HCT116 (cell line): ENCODE data around the gene ANKRD2. TPM values are rescaled to one million over a fixed set of nuclear protein-coding genes. Genes with fewer than 3 reads are reported as not detected.

Experiments used
- ATAC-seq: fragments of 200-7000 bp; cut with Tn5 transposase; 2 replicates; pipeline ENCODE4 v1.9.1; 2020; ENCODE audit warnings: mild to moderate bottlenecking, moderate library complexity
- BruUV-seq: library from RNA; stranded (reverse); fragments of 400-500 nt; replicated peaks from 2 replicates; lab custom pipeline; 2021; lab: Mats Ljungman, UMichigan
- CTCF ChIA-PET: fragments of 300-600 bp; sonication (Branson Sonifier 250); formaldehyde crosslinking; loops from one replicate; lab custom pipeline; 2021; ENCODE audit warnings: antibody characterized with exemption; lab: Charles Lee
- POLR2A ChIA-PET: fragments of 300-600, 350-600 bp; sonication (Branson Sonifier 250); formaldehyde crosslinking; loops from one replicate; lab custom pipeline; 2021; ENCODE audit warnings: antibody characterized with exemption; lab: Charles Lee
- RAD21 ChIA-PET, 2 experiments: fragments of 300-600 bp; sonication (Branson Sonifier 250); formaldehyde crosslinking; loops; one replicate each; lab custom pipeline; 2023; ENCODE audit warnings: low total read pairs in 2 of 2; ENCODE audit not compliant: uncharacterized antibody in 2 of 2, unreplicated experiment in 2 of 2, low non-redundant PET in 1 of 2; lab: Charles Lee
- DNase-seq: peaks from one replicate; pipeline ENCODE4 v3.0.0-alpha.2; 2010; ENCODE audit warnings: low read depth, low spot score
- H2AFZ ChIP-seq: fragments of 200-600 bp; shearing (Covaris generic), sonication (generic); 2 replicates; pipeline ENCODE4 v1.6.1; 2017; ENCODE audit warnings: low read depth, mixed run types, mixed read lengths, antibody characterized with exemption, low read length; ENCODE audit not compliant: poor library complexity, severe bottlenecking
- H3K27ac ChIP-seq: 2 replicates; pipeline ENCODE4 v1.5.1; 2012; ENCODE audit warnings: low read depth, low read length
- H3K27me3 ChIP-seq: fragments of 200-600 bp; sonication (generic); 2 replicates; pipeline ENCODE4 v1.6.1; 2016; ENCODE audit warnings: mixed run types, low read length, mixed read lengths; ENCODE audit not compliant: insufficient read depth
- H3K36me3 ChIP-seq, 2 experiments: fragments of 200-500 bp in 1 of 2; fragments of 200-600 bp in 1 of 2; sonication (Bioruptor generic) in 1 of 2; sonication (generic) in 1 of 2; 2 replicates each; pipeline versions ENCODE4 v1.5.1 to v1.6.1; 2014 to 2016; ENCODE audit warnings: low read length in 2 of 2, inconsistent platforms in 1 of 2, mixed read lengths in 1 of 2, mixed run types in 1 of 2; ENCODE audit not compliant: insufficient read depth in 2 of 2, control insufficient read depth in 1 of 2
- H3K4me1 ChIP-seq, 2 experiments: fragments of 200-600 bp in 1 of 2; sonication (generic) in 1 of 2; 2 replicates each; pipeline versions ENCODE4 v1.5.1 to v1.6.1; 2012 to 2017; ENCODE audit warnings: low read length in 2 of 2, inconsistent platforms in 1 of 2, mild to moderate bottlenecking in 1 of 2, mixed read lengths in 1 of 2, mixed run types in 1 of 2, moderate library complexity in 1 of 2; ENCODE audit not compliant: insufficient read depth in 2 of 2, control insufficient read depth in 1 of 2
- H3K4me2 ChIP-seq: fragments of 200-600 bp; sonication (generic); 2 replicates; pipeline ENCODE4 v1.6.1; 2017; ENCODE audit warnings: mixed run types, low read length, mixed read lengths
- H3K4me3 ChIP-seq, 2 experiments: fragments of 200-600 bp in 1 of 2; sonication (generic) in 1 of 2; replicated peaks in 1 of 2; 2 replicates each; pipeline ENCODE4 v1.5.1; 2011 to 2016; ENCODE audit warnings: low read length in 2 of 2, control low read depth in 1 of 2, low read depth in 1 of 2, mild to moderate bottlenecking in 1 of 2, mixed read lengths in 1 of 2, mixed run types in 1 of 2
- H3K79me2 ChIP-seq: fragments of 200-600 bp; sonication (generic); 2 replicates; pipeline ENCODE4 v1.6.1; 2017; ENCODE audit warnings: mild to moderate bottlenecking, mixed run types, low read length, moderate library complexity, mixed read lengths; ENCODE audit not compliant: insufficient read depth
- H3K9ac ChIP-seq: fragments of 200-600 bp; sonication (generic); 2 replicates; pipeline ENCODE4 v1.6.1; 2016; ENCODE audit warnings: low read length, mixed read lengths
- H3K9me2 ChIP-seq: fragments of 200-600 bp; sonication (generic), shearing (Covaris generic); 2 replicates; pipeline ENCODE4 v1.6.1; 2017; ENCODE audit warnings: mixed run types, mild to moderate bottlenecking, moderate library complexity; ENCODE audit not compliant: insufficient read depth
- H3K9me3 ChIP-seq, 2 experiments: fragments of 200-500 bp in 1 of 2; fragments of 200-600 bp in 1 of 2; sonication (Bioruptor generic) in 1 of 2; sonication (generic) in 1 of 2; 2 replicates each; pipeline ENCODE4 v1.6.1; 2014 to 2017; ENCODE audit warnings: low read length in 2 of 2, mixed read lengths in 2 of 2, inconsistent platforms in 1 of 2, low read depth in 1 of 2, mild to moderate bottlenecking in 1 of 2, mixed run types in 1 of 2, moderate library complexity in 1 of 2; ENCODE audit not compliant: control insufficient read depth in 1 of 2, insufficient read depth in 1 of 2
- H4K20me1 ChIP-seq: fragments of 200-600 bp; sonication (generic), shearing (Covaris generic); 2 replicates; pipeline ENCODE4 v1.6.1; 2017; ENCODE audit warnings: mixed run types, mild to moderate bottlenecking, moderate library complexity; ENCODE audit not compliant: insufficient read depth
- CEBPB ChIP-seq: IDR thresholded peaks from 2 replicates; pipeline ENCODE4 v1.6.1; 2012; ENCODE audit warnings: low read depth
- ELF1 ChIP-seq: IDR thresholded peaks from 2 replicates; pipeline ENCODE4 v1.6.1; 2012; ENCODE audit warnings: low read depth, borderline replicate concordance
- EZH2 ChIP-seq: fragments of 200-600 bp; sonication (generic); IDR thresholded peaks from 2 replicates; pipeline ENCODE4 v1.6.1; 2017; ENCODE audit warnings: antibody characterized with exemption, mixed run types
- FOSL1 ChIP-seq: IDR thresholded peaks from 2 replicates; pipeline ENCODE4 v1.6.1; 2012; ENCODE audit warnings: low read depth
- JUND ChIP-seq: IDR thresholded peaks from 2 replicates; pipeline ENCODE4 v1.6.1; 2012
- RAD21 ChIP-seq: IDR thresholded peaks from 2 replicates; pipeline ENCODE4 v1.6.1; 2012; ENCODE audit warnings: low read depth, mild to moderate bottlenecking
- REST ChIP-seq: IDR thresholded peaks from 2 replicates; pipeline ENCODE4 v1.6.1; 2012; ENCODE audit warnings: low read depth
- SRF ChIP-seq: IDR thresholded peaks from 2 replicates; pipeline ENCODE4 v1.6.1; 2012; ENCODE audit warnings: low read depth
- TCF7L2 ChIP-seq: IDR thresholded peaks from 2 replicates; pipeline ENCODE4 v1.7.0; 2011; ENCODE audit warnings: borderline replicate concordance, inconsistent platforms; ENCODE audit not compliant: insufficient read depth, insufficient read length; ENCODE audit errors: extremely low read depth
- ZNF274 ChIP-seq: fragments of 200-500 bp; sonication (Bioruptor generic); IDR thresholded peaks from 2 replicates; pipeline ENCODE4 v1.6.1; 2014; ENCODE audit warnings: mild to moderate bottlenecking, low read depth, low read length, inconsistent platforms
- intact Hi-C: fragments of 100-400 bp; cut with micrococcal nuclease; formaldehyde crosslinking; loops from 2 replicates; pipeline ENCODE4 v1.10.0; 2022
- total RNA-seq: library from RNA; stranded (reverse); gene quantifications from one replicate; pipeline ENCODE4 v1.2.1, GENCODE V29; 2021; ENCODE audit not compliant: unreplicated experiment

ANKRD2 gene
- total RNA-seq, 1 experiment from 2014 or later, result 0.15 TPM

- no peak for TF ChIP-seq REST
- no peak for TF ChIP-seq SRF
- TF ChIP-seq ELF1, result no peak
- no peak for TF ChIP-seq EZH2
Measured at GRCh38 chr10:97584060-97584797, 11.7 kb downstream of the ANKRD2 start, which contains the start of gene HOGA1 (continued).

DNA sequence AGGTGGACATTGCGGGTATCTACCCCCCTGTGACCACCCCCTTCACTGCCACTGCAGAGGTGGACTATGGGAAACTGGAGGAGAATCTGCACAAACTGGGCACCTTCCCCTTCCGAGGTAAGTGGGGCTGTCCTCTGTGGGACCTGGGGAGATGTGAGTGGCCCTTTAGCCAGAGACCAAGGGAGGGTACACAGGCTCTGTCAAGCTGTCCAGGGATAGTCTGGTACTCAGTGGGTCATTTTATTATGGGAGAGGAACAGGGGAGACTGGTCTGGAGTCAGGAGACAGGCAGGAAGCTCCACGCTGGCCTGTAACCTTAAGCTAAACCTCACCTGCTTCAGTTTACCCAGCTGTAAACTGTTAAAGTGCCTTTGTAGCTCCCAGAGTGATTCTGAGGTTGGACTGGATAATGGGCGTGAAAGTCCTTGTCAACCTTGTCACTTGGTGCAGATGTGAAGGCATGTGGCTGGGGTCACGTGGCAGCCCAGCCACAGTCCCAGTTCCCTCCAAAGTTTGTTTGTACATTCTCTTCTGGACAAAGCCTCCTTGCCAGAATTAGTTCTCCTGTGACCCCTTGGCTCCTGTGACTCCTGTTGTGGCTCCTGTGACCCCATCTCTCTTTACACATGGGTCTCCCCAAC lies 12.3 kb downstream of the ANKRD2 start:
- no TSS peak for BruUV-seq
- H3K9ac ChIP-seq, result peak overlapping the region; percentile 25; the same call in 1 of the 2 replicates
- peak overlapping the region in 1 of 2 experiments; percentile 23; a peak in 1 of 4 replicates for H3K4me3 ChIP-seq
- DNase-seq (no peak), ATAC-seq (no peak)
- H3K9me2 ChIP-seq, result no peaks in the 10 kb centered on the region
- 0 out of 2 replicates have a peak overlapping the region, but pooled peaks have one; percentile 27 for H3K27ac ChIP-seq
- peak overlapping the region; percentile 54 for H3K4me2 ChIP-seq
- no peak for TF ChIP-seq JUND
- no peak for TF ChIP-seq FOSL1
- no peak for TF ChIP-seq CEBPB
- TF ChIP-seq RAD21, result no peak
- no peak for TF ChIP-seq REST
- no peak for TF ChIP-seq TCF7L2
- TF ChIP-seq ZNF274, result no peak
- ChIA-PET POLR2A (interaction anchor here (1.1 to 1.7 kb wide), 3 partner anchors 10 to 21 kb away, joined by 4 to 11 read pairs (median 5); no protein-coding TSS in a partner anchor), RAD21 (no interaction called here), CTCF (interaction anchor here (1.0 to 2.5 kb wide), 3 partner anchors 11 to 13 kb away, joined by 5 to 13 read pairs (median 6); partner anchors contain the start of gene ANKRD2)
- no peak overlapping the region for H2AFZ ChIP-seq
- H3K36me3 ChIP-seq, result no peaks in the 10 kb centered on the region
- no peaks in the 10 kb centered on the region for H3K79me2 ChIP-seq
- no peaks in the 10 kb centered on the region for H3K27me3 ChIP-seq
- no peaks in the 10 kb centered on the region for H3K9me3 ChIP-seq
- intact Hi-C loops, result no loop called here
- H4K20me1 ChIP-seq, result no peaks in the 10 kb centered on the region
- peaks cover 13 to 21% of the 10 kb centered on the region in 2 experiments for H3K4me1 ChIP-seq
